K562 (cell line): ENCODE measurements around the gene IDH3G. TPM values are rescaled to one million over a fixed set of nuclear protein-coding genes. Genes with fewer than 3 reads are reported as not detected.

Source experiments
- ATAC-seq: fragments of 200-7000 bp; cut with Tn5 transposase; 3 replicates; pipeline ENCODE4 v1.9.1; 2020; ENCODE audit warnings: moderate library complexity
- BruUV-seq: library from RNA; stranded (reverse); fragments of 400-500 nt; replicated peaks from 2 replicates; lab custom pipeline; 2021; lab: Mats Ljungman, UMichigan
- CTCF ChIA-PET: fragments of 300-600 bp; formaldehyde crosslinking; extraction: SDS; loops from one replicate; lab custom pipeline; 2021; ENCODE audit warnings: low intra/inter-chr PET ratio; lab: Yijun Ruan, JAX
- POLR2A ChIA-PET: fragments of 300-600, 350-650 bp; sonication (Branson Sonifier 250); formaldehyde crosslinking; extraction: SDS; loops from one replicate; lab custom pipeline; 2021; ENCODE audit warnings: antibody characterized with exemption, inconsistent platforms; lab: Yijun Ruan, JAX
- DNase-seq, 4 experiments: peaks; one replicate each; pipeline versions ENCODE4 v3.0.0 to v3.0.0-alpha.2; 2011 to 2018; ENCODE audit warnings: low spot score in 3 of 4, mixed read lengths in 3 of 4; ENCODE audit errors: extremely low read depth in 1 of 4
- FAIRE-seq: peaks from 2 replicates; lab custom pipeline; 2011; peaks lifted over from hg19 to GRCh38; lab: Jason Lieb, UNC
- H2AFZ ChIP-seq: 2 replicates; pipeline ENCODE4 v1.6.0; 2011; ENCODE audit warnings: low read depth, low read length, control low read depth, inconsistent platforms
- H3K27ac ChIP-seq: fragments of 200-600 bp; 3 replicates; pipeline ENCODE4 v1.8.0; 2011; ENCODE audit warnings: low read depth, mild to moderate bottlenecking, control low read depth, inconsistent platforms, low read length, moderate library complexity, mixed read lengths; ENCODE audit errors: extremely low read depth
- H3K27me3 ChIP-seq, 2 experiments: fragments of 300-600 bp in 1 of 2; 2 replicates in 1 of 2; 3 replicates in 1 of 2; pipeline versions ENCODE4 v1.6.0 to v1.8.0; 2011; ENCODE audit warnings: inconsistent platforms in 2 of 2, low read length in 2 of 2, mild to moderate bottlenecking in 1 of 2, mixed read lengths in 1 of 2, moderate library complexity in 1 of 2; ENCODE audit not compliant: control insufficient read depth in 2 of 2, insufficient read depth in 2 of 2
- H3K36me3 ChIP-seq: fragments of 300-600 bp; 3 replicates; pipeline ENCODE4 v1.8.0; 2011; ENCODE audit warnings: mild to moderate bottlenecking, low read length, inconsistent platforms; ENCODE audit not compliant: control insufficient read depth, insufficient read depth
- H3K4me1 ChIP-seq, 2 experiments: fragments of 200-600 bp in 1 of 2; replicated peaks in 1 of 2; 2 replicates in 1 of 2; 3 replicates in 1 of 2; pipeline versions ENCODE4 v1.5.1 to v1.8.0; 2011; ENCODE audit warnings: inconsistent platforms in 2 of 2, low read length in 2 of 2, mild to moderate bottlenecking in 1 of 2, mixed read lengths in 1 of 2, moderate library complexity in 1 of 2; ENCODE audit not compliant: control insufficient read depth in 2 of 2, insufficient read depth in 2 of 2
- H3K4me2 ChIP-seq: 2 replicates; pipeline ENCODE4 v1.6.1; 2011; ENCODE audit warnings: low read length, control low read depth, inconsistent platforms, mixed read lengths; ENCODE audit not compliant: insufficient read depth
- H3K4me3 ChIP-seq: fragments of 200-600 bp; sonication (generic), shearing (Covaris generic); 2 replicates; pipeline ENCODE4 v1.5.1; 2016; ENCODE audit warnings: control low read depth, inconsistent platforms
- H3K79me2 ChIP-seq: fragments of 200-600 bp; 3 replicates; pipeline ENCODE4 v1.8.0; 2011; ENCODE audit warnings: low read length, inconsistent platforms; ENCODE audit not compliant: control insufficient read depth, insufficient read depth
- H3K9ac ChIP-seq, 2 experiments: 2 replicates each; pipeline versions ENCODE4 v1.6.0 to v1.6.1; 2011; ENCODE audit warnings: low read depth in 2 of 2, low read length in 2 of 2, control low read depth in 1 of 2, inconsistent platforms in 1 of 2, mild to moderate bottlenecking in 1 of 2, mixed read lengths in 1 of 2; ENCODE audit not compliant: insufficient read depth in 1 of 2
- H3K9me1 ChIP-seq: one replicate; pipeline ENCODE4 v1.6.0; 2011; ENCODE audit warnings: inconsistent platforms, mild to moderate bottlenecking, low read length, moderate library complexity; ENCODE audit not compliant: control insufficient read depth, insufficient read depth
- H3K9me3 ChIP-seq: replicated peaks from 2 replicates; pipeline ENCODE4 v1.5.1; 2011; ENCODE audit warnings: low read depth, low read length, inconsistent platforms; ENCODE audit not compliant: control insufficient read depth, insufficient read depth
- H4K20me1 ChIP-seq: replicated peaks from 2 replicates; pipeline ENCODE4 v1.6.1; 2011; ENCODE audit warnings: low read length, inconsistent platforms, mixed read lengths; ENCODE audit not compliant: control insufficient read depth, insufficient read depth
- HNRNPK ChIP-seq: fragments of 200-400 bp; formaldehyde crosslinking; IDR thresholded peaks from one replicate; pipeline ENCODE4 v1.6.1; 2018; ENCODE audit warnings: mild to moderate bottlenecking, low read depth, low read length; ENCODE audit not compliant: poor library complexity, severe bottlenecking
- PTBP1 ChIP-seq: fragments of 200-400 bp; formaldehyde crosslinking; IDR thresholded peaks from 2 replicates; pipeline ENCODE4 v1.6.1; 2017; ENCODE audit warnings: low read depth, low read length
- ZNF561 ChIP-seq: fragments of 450-650 bp; formaldehyde crosslinking; conservative IDR thresholded peaks from 2 replicates; pipeline ENCODE4 v1.4.0; 2020; ENCODE audit warnings: mild to moderate bottlenecking, moderate library complexity
- WGBS: fragments of 100-300 bp; shearing (Covaris generic); methylation state at CpG from one replicate; pipeline ENCODE4 v1.1.6; 2016; ENCODE audit warnings: low coverage, mixed read lengths; ENCODE audit not compliant: insufficient coverage; ENCODE audit errors: missing lambda C conversion rate; 5-methylcytosine and 5-hydroxymethylcytosine counted together
- in situ Hi-C: fragments of 300-500 bp; cut with MboI; formaldehyde crosslinking; loops from 4 replicates; pipeline ENCODE4 v1.15.0; 2018; ENCODE audit warnings: inconsistent platforms, mixed read lengths
- intact Hi-C: fragments of 100-400 bp; cut with micrococcal nuclease; formaldehyde crosslinking; loops from 2 replicates; pipeline ENCODE4 v1.14.2; 2022
- polyA plus RNA-seq, 8 experiments: library from polyadenylated mRNA; depleted of rRNA in 4 of 8; stranded (reverse) in 5 of 8; unstranded in 3 of 8; fragments of >200 nt; fragmentation: Nextera tagmentation in 2 of 8; fragmentation: Illumina TruSeq in 1 of 8; extraction: Ambion mirVana in 2 of 8; extraction: Trizol in 1 of 8; gene quantifications; 2 replicates each; pipeline versions ENCODE4 v1.2.1 to v1.2.3, GENCODE V29; 2011 to 2014; ENCODE audit warnings: inconsistent platforms in 1 of 8, missing spikeins in 1 of 8
- total RNA-seq, 7 experiments: library from RNA; depleted of rRNA in 6 of 7; stranded (reverse); fragments of >200 nt in 6 of 7; fragmentation: Illumina TruSeq in 2 of 7; extraction: Trizol in 2 of 7; gene quantifications; 2 replicates each; pipeline versions ENCODE4 v1.2.1 to v1.2.3, GENCODE V29; 2011 to 2021; ENCODE audit warnings: low replicate concordance in 1 of 7

IDH3G gene
- total and polyA plus RNA-seq, 9 of the 15 experiments (the other 6 are each of a cell fraction or from before 2014, with no cell fraction given) = 24.3 to 72.5 (median 37.9) TPM

DNA sequence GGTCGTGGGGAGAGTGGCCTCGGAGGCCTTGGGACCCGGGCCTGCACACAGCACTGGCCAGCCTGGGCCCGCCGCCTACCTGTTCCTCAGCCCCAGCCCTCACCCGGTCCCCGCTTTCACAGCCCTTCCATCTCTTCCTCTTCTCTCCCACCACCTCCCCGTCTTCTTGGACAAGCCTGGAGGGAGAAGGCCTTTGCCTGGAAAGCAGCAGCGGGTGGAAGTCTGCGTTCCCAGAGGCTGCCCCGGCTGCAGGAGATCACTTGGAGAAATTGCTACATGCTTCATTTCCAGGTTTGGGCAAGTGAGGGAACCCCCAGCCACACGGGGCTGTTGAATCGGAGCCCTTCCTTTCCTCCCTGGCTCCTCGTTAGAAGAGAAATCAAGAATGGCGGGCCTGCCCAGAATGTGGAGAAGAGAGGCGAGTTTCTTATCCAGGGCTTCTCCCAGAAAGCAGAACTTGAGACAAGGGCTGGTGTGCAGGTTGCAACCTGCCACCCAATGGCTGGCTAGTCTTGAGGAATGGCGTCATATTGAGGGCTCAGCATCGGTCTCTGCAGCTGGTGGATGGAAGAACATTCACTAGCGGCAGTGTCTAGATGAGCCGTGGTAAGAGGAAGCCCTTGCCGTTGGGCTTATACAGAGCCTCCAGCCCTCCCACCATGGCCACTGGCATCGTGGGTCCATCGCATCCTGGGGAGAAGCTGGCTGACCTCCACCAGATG is 37.4 kb upstream of the IDH3G start:
- in situ Hi-C loops = no loop called here
- Histone ChIP-seq H3K4me2 (no peak overlapping the region), H3K79me2 (no peaks in the 10 kb centered on the region), H3K9ac (no peak overlapping the region), H2AFZ (no peak overlapping the region), H3K9me1 (no peaks in the 10 kb centered on the region), H3K27ac (no peak overlapping the region), H3K4me1 (peaks cover 0 to 28% of the 10 kb centered on the region in 2 experiments; a peak in 2 of 5 replicates), H3K36me3 (no peaks in the 10 kb centered on the region), H3K4me3 (no peak overlapping the region), H3K27me3 (peaks cover 16 to 47% of the 10 kb centered on the region in 2 experiments; a peak in 4 of 5 replicates), H4K20me1 (0 out of 2 replicates have a peak, but pooled peaks cover 3% of the 10 kb centered on the region), H3K9me3 (no peaks in the 10 kb centered on the region)
- peak; percentile 33 for ATAC-seq
- no peak for DNase-seq
- WGBS = 10% methylated on average over 10 of the region's 23 CpGs
- CTCF ChIA-PET = no interaction called here
- TF ChIP-seq HNRNPK (no peak), PTBP1 (no peak), ZNF561 (CRISPR knock-in tag) (no peak)
- no peak for FAIRE-seq
- intact Hi-C loops = no loop called here
- BruUV-seq = no TSS peak
- POLR2A ChIA-PET = interaction anchor here (0.7 kb wide), 1 partner anchor 13 kb away, joined by 3 read pairs; no protein-coding TSS in a partner anchor
